A172 (cell line): Measurements from ENCODE around the gene TSPAN12. TPM values are rescaled to one million over a fixed set of nuclear protein-coding genes. Genes with fewer than 3 reads are reported as not detected.
"Not testable (repeated sequence)": the region's sequence is repeated elsewhere in the genome, so short reads cannot be mapped to it uniquely, and the experiment has no call there.

Experiments
- DNase-seq: peaks from one replicate; pipeline ENCODE4 v3.0.0-alpha.2; 2015; ENCODE audit warnings: low spot score
- total RNA-seq: library from RNA; depleted of rRNA; stranded (reverse); fragments of >200 nt; shearing (Covaris generic); gene quantifications from 2 replicates; pipeline ENCODE4 v1.2.3, GENCODE V29; 2014; rRNA removed

TSPAN12 gene, protein sequence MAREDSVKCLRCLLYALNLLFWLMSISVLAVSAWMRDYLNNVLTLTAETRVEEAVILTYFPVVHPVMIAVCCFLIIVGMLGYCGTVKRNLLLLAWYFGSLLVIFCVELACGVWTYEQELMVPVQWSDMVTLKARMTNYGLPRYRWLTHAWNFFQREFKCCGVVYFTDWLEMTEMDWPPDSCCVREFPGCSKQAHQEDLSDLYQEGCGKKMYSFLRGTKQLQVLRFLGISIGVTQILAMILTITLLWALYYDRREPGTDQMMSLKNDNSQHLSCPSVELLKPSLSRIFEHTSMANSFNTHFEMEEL
- 0.81 and 1.4 TPM in 2 replicates for total RNA-seq

DNA sequence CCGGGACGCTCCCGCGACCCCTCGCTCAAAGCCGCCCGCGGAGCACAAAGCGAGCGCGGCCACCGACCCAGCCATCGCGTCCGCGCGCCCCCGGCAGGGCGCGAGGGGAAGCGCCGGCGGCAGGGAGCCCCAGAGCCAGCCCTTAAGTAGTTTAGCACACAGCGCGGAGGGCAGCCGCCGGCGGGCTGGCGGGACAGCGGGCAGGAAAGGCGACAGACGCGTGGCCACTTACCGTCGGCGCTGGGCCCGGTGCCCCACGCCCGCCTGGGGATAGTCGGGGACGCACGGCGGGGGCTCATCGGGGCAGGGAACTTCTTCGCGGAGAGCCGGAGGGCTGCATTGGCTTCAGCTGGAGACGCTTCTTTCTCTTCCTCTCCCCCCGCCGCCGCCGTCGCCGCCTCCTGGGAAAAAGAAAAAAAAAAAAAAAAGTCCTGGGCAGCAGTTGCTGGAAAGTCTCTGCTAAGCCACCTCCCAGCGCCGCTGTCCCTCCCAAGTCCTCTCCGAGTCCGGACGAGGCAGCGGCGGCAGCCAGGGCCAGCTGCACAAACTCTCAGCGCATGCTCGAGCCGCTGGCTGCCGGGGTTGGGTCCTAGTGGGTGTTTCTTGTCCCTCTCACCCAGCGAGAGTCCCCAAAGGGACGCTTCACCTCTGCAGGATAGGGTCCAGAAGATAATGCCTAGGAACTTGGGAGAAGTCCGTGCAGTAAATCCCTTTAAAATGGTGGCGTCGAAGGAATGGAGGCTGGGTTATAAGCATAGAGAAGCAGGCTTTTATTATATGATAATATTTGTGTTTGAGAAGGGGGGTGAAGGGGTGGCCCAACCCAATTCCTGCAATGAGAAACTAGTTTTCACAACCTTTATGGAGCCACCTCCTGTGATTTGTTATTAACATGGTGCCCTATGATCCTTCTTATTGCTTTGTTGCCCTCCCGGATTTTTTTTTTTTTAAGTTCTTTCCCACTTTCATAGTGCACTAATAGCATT lies at the start of gene TSPAN12:
TSS of gene TSPAN12 (minus strand) at position 557 of the 986 bp plus-strand sequence. CDS start 1,381 bp downstream, outside the sequence.
- peak; percentile 53 for DNase-seq

DNA sequence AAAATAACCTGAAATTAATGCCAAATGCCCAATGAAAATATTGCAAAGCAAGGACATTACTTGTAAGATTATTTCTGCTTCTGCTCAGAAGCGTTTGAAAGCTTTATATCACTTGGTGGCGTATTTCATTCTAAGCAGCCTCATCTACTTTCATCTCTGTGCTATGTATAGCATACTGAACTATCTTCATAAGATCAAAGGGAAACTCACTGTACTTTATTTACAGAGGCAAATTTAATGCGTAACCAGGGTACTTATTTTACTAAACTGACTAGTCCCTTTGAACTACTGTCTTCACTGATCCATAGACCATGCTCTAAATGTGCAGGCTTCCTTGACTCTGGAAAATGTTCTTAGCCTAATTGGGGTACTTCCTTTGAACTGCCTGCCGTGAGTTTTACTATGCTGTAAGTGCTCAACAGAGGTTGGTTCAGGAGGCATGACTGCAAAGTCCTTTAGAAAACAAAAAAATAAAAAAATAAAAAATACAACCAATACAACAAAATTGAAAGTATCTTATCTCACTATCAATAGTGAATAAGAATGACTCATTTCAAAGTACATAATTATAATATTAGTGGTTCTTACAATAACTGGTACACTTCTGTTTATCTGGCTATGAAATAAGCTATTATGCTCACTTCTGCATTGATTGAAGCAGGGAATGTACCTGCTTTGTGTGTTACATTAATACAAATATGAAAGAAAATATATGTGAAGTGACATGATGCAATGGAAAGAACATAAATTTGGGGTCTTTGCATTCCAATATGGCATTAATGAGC lies 41.0 kb upstream of the TSPAN12 start:
- DNase-seq: no peak

DNA sequence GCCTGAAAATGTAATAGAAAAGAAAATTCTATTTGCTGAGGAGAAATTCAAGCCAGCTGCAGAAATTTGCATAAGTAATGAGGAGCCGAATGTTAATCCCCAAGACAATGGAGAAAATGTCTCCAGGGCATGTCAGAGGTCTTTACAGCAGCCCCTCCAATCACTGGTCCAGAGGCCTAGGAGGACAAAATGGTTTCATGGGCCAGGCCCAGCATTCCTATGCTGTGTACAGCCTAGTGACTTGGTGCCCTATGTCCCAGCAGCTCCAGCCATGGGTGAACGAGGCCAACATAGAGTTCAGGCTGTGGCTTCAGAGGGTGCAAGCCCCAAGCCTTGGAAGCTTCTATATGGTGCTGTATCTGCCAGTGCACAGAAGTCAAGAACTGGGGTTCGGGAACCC lies 37.3 kb upstream of the TSPAN12 start:
- DNase-seq: not testable (repeated sequence)

DNA sequence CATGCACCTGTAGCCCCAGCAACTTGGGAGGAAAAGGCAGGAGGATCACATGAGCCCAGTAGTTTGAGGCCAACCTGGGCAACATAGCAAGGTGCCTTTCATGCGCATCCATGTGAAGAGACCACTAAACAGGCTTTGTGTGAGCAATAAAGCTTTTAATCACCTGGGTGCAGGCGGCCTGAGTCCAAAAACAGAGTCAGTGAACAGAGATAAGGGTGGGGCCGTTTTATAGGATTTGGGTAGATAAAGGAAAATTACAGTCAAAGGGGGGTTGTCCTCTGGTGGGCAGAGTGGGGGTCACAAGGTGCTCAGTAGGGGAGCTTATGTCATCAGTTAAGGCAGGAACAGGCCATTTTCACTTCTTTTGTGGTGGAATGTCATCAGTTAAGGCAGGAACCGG lies 27.7 kb upstream of the TSPAN12 start:
- not testable (repeated sequence) for DNase-seq

DNA sequence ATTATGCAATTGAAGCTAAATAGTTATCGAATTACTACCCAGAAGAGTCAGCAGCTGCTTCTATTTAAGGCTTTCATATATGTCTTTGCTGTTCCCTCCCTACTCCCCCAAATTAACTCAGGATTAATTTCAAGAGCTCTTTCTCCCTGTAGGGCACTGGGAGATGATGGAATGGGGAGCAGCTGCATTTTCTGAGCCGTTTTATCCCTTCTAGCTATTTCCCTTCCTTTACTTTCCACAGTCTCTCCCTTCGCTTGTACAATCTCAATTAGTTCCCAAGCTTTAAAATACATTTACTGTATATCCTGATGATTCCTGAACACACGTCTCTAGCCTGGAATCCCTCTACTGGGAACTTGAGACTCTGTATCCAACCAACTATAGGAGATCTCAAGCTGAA lies 19.8 kb upstream of the TSPAN12 start:
- DNase-seq: no peak

GRCh38 chr7:120876922-120877321 lies 19.0 kb upstream of the TSPAN12 start:
- DNase-seq: no peak

DNA sequence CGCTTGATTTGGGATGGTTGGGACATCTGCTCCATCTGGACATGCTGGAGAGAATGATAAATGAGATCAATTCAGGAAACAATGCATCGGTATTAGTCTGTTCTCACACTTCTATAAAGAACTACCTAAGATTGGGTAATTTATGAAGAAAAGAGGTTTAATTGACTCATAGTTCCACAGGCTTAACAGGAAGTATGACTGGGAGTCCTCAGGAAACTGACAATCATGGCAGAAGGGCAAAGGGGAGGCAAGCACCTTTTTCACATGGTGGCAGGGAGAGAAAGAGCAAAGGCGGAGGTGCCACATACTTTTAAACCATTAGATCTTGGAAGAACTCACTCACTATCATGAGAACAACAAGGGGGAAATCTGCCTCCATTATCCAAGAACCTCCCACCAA lies 16.8 kb upstream of the TSPAN12 start:
- DNase-seq: no peak

DNA sequence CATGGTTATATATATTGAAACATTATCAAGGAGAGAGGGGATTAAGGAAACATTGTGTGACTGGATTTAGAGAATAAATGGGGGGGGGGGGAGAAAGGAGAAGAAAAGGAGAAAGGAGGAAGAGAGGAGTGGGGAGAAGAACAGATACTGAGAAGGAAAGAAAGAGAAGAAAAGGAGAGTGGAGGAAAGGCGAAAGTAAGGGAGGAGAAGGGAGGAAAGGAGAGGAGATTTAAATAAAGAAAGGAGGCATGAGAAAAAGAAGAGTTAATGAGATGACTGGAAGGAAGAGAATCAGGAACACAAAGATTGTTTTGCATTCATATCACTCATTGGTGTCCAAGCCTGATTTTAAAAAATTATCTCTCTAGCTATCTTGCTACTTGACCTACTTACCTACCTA lies 16.1 kb upstream of the TSPAN12 start:
- no peak for DNase-seq

- DNase-seq: no peak
These were observed 15.5 kb upstream of the TSPAN12 start for GRCh38 chr7:120873401-120873800.

- no peak for DNase-seq
These were observed 11.8 kb upstream of the TSPAN12 start for GRCh38 chr7:120869700-120870099.

DNA sequence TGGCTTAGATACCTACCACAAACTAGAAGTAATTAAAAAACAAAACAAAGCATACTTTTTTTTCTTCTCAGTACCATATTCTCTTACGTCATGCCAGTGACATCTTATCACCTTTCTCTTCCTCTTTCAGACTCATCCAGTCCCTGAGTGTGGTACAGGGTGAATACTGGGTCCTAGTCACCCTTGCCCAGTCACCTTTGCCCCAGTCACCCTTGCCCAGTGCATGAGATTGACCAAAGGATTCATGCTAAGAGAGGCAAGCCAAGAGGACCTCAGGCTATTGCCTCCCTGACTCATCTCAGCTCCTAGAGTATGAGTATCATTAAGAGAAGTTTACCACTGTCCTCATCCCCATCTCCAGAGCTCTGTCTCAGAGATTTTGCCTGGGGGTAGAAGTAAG lies 10.0 kb upstream of the TSPAN12 start:
- no peak for DNase-seq

GRCh38 chr7:120865191-120865981 lies 7.4 kb upstream of the TSPAN12 start:
- DNase-seq: no peak

DNA sequence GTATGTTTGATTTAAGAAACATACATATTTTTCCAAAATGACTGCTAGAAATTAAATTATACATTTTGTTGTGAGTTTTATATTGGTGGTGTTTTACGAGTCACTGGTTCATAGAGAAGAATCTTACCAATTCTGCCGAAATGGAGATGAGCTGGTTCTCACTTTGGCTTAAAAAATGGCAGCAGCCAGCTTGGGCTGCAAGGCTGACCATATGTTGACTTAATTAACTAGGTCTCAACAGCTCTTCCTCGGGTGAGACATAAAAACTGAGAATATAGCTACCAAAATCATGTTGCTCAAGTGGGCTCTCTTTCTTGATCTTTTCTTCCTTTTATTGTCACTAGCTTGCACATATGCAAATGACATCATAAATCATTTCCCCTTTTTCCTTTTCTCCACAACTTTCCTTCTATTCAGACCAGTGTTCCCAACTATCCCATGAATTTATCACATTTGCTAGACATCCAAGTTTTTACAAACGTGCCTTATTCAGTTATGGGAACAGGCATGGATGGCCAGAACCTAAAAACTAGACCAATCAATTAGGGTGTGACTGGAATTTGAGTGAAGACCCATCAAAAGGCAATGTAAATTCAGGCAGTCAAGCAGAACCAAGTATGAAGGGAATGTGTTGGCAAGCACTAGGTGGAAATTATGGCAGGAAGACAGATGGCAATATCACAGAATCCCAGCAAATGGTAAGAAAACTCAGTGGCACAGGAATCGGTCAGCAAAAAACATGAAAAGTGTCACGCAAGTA lies 6.4 kb upstream of the TSPAN12 start:
- no peak for DNase-seq

DNA sequence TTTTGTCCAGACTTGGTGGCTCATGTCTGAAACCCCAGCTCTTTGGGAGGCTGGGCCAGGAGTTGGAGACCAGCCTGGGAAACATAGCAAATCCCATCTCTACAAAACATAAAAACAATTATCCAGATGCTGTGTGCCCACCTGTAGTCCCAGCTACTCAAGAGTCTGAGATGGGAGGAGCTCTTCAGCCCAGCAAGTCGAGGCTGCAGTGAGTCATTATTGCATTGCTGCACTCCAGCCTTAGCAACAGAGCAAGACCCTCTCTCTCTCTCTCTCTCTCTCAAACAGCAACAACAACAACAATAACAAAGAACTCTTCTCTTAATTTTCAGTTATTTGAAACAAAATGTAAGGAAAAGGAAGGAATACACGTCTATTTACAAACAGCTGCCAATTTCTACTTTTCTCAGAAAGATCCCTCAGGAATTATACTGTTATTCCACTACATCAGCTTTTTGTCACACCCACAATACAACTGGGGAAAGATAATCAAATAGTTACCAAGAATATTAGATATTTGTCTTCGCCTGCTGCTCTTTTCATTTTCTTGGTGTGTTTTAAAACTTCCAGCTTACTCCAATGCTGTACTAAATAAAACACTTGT lies 5.1 kb upstream of the TSPAN12 start:
- DNase-seq: no peak

DNA sequence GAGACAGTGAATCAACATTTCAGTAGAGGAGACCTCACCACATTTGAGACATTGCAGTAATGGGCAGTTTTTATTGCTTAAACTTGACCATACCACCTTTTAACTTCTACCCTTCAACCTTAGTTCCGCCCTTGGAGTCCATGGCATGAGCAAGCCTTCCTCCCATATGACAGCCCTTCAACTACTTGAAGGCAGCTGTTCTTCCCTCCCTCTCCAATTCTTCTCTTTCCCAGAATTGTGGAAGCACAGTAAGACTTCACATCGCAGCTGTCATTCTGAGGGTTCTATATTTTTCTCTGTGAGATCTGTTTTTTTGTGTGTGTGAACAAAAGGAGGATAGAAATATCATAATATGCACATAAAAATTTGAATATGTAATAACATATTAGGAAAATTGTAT lies 2.2 kb upstream of the TSPAN12 start:
- no peak for DNase-seq

GRCh38 chr7:120859459-120859858 lies 1.5 kb upstream of the TSPAN12 start:
- DNase-seq: no peak

GRCh38 chr7:120856621-120857352 lies 1.2 kb downstream of the TSPAN12 start:
- DNase-seq: peak; percentile 8

- DNase-seq: no peak
These were observed 1.7 kb downstream of the TSPAN12 start for GRCh38 chr7:120856198-120856597.

DNA sequence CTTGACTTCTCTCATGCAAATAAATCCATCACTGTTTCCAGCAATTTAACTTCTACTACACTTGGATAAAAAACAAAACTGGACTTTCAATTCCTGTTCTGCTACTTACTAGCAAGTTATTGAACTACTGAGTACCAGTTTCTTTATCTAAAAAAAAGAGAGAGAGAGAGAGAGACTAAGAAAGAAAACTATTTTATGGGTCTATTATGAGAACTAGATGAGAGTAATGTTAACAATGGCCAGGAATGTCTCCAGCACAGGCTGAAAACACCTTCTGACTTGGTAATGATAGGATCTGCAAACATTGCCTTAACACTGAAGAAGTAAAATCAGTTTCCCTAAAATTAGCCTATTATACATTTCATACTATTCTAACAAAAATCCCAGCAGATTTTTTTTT lies 5.2 kb downstream of the TSPAN12 start:
- DNase-seq: no peak
